ACC112 (cell line): ENCODE measurements around the gene CAPSL.
A peak's percentile ranks its signal among the peaks of the same experiment; 100 is the strongest.
"Not testable (repeated sequence)": the region's sequence is repeated elsewhere in the genome, so short reads cannot be mapped to it uniquely, and the experiment has no call there.

Experiments used
- H2AFZ ChIP-seq: fragments of 200-600 bp; sonication (generic); one replicate; pipeline ENCODE4 v1.6.0; 2017; ENCODE audit warnings: antibody characterized with exemption, low read length; ENCODE audit not compliant: unreplicated experiment
- H3K27ac ChIP-seq: fragments of 200-600 bp; sonication (generic); 2 replicates; pipeline ENCODE4 v1.5.1; 2014; ENCODE audit warnings: low read depth, mild to moderate bottlenecking, antibody characterized with exemption, low read length, moderate library complexity
- H3K27me3 ChIP-seq: fragments of 200-600 bp; sonication (generic); 2 replicates; pipeline ENCODE4 v1.6.1; 2014; ENCODE audit warnings: mild to moderate bottlenecking, antibody characterized with exemption, low read length, moderate library complexity, mixed read lengths; ENCODE audit not compliant: insufficient read depth
- H3K36me3 ChIP-seq: fragments of 200-600 bp; sonication (generic); 2 replicates; pipeline ENCODE4 v1.6.1; 2016; ENCODE audit warnings: mild to moderate bottlenecking, antibody characterized with exemption, low read length, moderate library complexity, mixed read lengths; ENCODE audit not compliant: insufficient read depth
- H3K4me1 ChIP-seq: fragments of 200-600 bp; sonication (generic); one replicate; pipeline ENCODE4 v1.6.1; 2016; ENCODE audit warnings: low read length, mixed read lengths; ENCODE audit not compliant: insufficient read depth, unreplicated experiment, control insufficient read depth
- H3K4me3 ChIP-seq: fragments of 200-600 bp; sonication (generic); 2 replicates; pipeline ENCODE4 v1.5.1; 2014; ENCODE audit warnings: mild to moderate bottlenecking, low read depth, low read length
- H3K79me2 ChIP-seq: fragments of 200-600 bp; sonication (generic); one replicate; pipeline ENCODE4 v1.6.0; 2016; ENCODE audit warnings: low read length; ENCODE audit not compliant: control insufficient read depth, unreplicated experiment, insufficient read depth

Gene CAPSL

DNA sequence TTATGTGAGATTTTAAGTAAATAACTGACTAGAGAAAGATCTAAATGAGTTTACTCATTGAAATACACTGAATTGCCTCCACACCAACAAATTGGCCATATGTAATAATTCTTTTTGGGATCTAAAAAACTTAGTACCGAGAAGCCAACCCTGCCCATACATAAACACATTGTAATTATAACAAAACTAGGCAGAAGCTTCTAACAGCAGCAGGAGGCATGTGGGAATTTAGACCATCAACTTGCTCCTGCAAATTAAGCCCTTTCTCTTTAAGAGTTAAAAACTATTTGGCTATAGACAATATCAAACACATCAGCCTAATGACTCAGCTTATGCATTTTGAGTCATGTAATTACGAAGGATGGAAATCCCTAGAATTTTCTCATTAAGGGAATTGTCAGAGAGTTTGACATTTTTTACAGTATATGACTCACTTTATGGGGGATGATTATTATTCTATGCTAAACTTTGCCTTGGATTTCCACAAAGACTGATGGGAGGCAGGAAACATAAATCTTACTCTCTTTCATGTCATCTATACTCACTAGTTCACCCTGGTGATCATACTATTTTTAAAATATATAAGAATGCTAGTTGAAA is 80.7 kb downstream of the CAPSL start:
- no peak overlapping the region for H2AFZ ChIP-seq

DNA sequence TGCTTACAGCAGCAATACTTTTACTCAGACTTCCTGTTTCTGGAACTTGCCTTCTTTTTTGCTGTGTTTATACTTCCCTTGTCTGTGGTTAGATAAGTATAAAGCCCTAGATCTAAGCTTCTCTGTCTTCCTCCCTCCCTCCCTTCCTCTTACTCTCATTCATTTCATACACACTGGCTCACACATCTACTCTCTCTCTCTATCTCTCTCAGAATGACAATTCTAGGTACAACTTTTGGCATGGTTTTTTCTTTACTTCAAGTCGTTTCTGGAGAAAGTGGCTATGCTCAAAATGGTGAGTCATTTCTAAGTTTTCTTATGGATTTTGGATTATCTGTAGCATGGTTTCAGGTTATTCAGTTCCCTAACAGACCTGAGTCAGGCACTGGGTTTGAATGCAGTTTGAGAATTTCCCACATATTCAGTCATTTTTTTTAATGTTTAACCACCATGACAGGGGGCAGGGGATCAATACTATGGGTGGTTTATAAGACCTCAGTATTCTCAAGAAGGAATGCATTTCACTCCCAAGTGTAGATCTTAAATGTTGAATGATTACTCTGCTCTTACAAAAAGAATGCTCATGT is 81.6 kb downstream of the CAPSL start, which contains the start of gene IL7R:
IL7R (plus strand) TSS at position 127 of the 587 bp plus-strand sequence; CDS start at position 214, 87 bp downstream.
- peak within 1 kb of the TSS; percentile 90 for H3K27ac ChIP-seq

More for the DNA sequence above, 80.7 kb downstream of the CAPSL start:
- Histone ChIP-seq H3K79me2 (peaks cover 32% of the 10 kb centered on the region), H3K4me3 (peak overlapping the region; percentile 75), H3K27ac (peak overlapping the region; percentile 90), H3K4me1 (peaks cover 71% of the 10 kb centered on the region), H3K27me3 (no peaks in the 10 kb centered on the region), H3K36me3 (peaks cover 23% of the 10 kb centered on the region)

DNA sequence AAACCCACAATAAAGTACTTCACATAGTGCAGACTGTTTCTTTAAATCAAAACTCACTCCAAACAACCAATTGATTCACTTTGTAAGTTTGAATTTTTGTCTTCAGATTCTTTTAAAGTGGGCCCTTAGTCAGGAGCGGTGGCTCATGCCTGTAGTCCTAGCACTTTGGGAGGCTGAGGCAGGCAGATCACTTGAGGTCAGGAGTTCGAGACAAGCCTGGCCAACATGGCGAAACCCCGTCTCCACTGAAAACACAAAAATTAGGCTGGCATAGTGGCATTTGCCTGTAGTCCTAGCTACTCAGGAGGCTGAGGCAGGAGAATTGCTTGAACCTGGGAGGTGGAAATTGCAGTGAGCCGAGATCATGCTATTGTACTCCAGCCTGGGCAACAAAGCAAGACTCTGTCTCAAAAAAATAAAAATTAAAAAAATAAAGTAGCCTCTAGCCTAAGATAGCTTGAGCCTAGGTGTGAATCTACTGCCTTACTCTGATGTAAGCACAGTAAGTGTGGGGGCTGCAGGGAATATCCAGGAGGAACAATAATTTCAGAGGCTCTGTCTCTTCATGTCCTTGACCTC is 82.1 kb downstream of the CAPSL start:
- H3K27me3 ChIP-seq, H3K36me3 ChIP-seq, H2AFZ ChIP-seq: not testable (repeated sequence)
- peak overlapping the region; percentile 90 for H3K27ac ChIP-seq
- H3K79me2 ChIP-seq, result peaks cover 24% of the 10 kb centered on the region
- peak overlapping the region; percentile 75 for H3K4me3 ChIP-seq
- peaks cover 79% of the 10 kb centered on the region for H3K4me1 ChIP-seq

More for the DNA sequence above, 81.6 kb downstream of the CAPSL start, which contains the start of gene IL7R:
- Histone ChIP-seq H3K36me3 (peaks cover 14% of the 10 kb centered on the region), H3K27me3 (no peaks in the 10 kb centered on the region), H3K4me3 (peak within 1 kb of the TSS; percentile 75), H3K79me2 (peaks cover 27% of the 10 kb centered on the region), H2AFZ (no peak within 1 kb of the TSS), H3K4me1 (peaks cover 78% of the 10 kb centered on the region)

GRCh38 chr5:35855187-35855586 is 83.2 kb downstream of the CAPSL start:
- Histone ChIP-seq H2AFZ (peak overlapping the region; percentile 10), H3K4me3 (no peak overlapping the region), H3K27ac (peak overlapping the region; percentile 26; the same call in 1 of the 2 replicates), H3K27me3 (no peaks in the 10 kb centered on the region), H3K36me3 (no peaks in the 10 kb centered on the region), H3K4me1 (peaks cover 70% of the 10 kb centered on the region), H3K79me2 (peaks cover 17% of the 10 kb centered on the region)
